Measurements from ENCODE around the gene CASKIN2.

Gene CASKIN2

DNA sequence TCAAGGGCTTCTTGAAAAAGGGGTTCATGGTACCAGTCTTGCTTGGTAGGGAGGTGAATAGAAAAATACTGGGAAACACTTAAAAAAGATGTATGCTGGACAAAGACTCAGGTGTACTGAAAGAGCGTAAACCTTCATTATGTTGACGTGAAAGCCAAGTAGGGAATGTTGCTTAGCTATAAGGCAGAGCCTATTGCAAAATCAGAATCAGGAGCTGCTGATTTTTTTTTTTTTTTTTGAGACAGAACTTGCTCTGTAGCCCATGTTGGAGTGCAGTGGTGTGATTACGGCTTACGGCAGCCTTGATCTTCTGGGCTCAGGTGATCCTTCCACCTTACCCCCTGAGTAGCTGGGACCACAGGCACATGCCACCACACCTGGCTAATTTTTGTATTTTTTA lies 55.0 kb downstream of the CASKIN2 start:
- TF ChIP-seq ZBTB7A (IDR thresholded peaks at IDR 0.05; ENCODE audit: low read depth) (no peak), TEAD4 (IDR thresholded peaks at IDR 0.05) (no peak), FOXM1 (IDR thresholded peaks at IDR 0.05; ENCODE audit: borderline replicate concordance, low read depth) (no peak), EGR1 (IDR thresholded peaks at IDR 0.05) (no peak), EP300 (IDR thresholded peaks at IDR 0.05; ENCODE audit: borderline replicate concordance) (no peak), NFIC (IDR thresholded peaks at IDR 0.05) (no peak), TAF1 (IDR thresholded peaks at IDR 0.05; ENCODE audit: low read depth) (no peak), CEBPB (IDR thresholded peaks at IDR 0.05) (no peak), YY1 (IDR thresholded peaks at IDR 0.05; ENCODE audit: low read depth) (no peak), CREB1 (IDR thresholded peaks at IDR 0.05; ENCODE audit: low read depth) (no peak), RAD21 (IDR thresholded peaks at IDR 0.05; ENCODE audit: low read depth) (no peak), TCF12 (IDR thresholded peaks at IDR 0.05; ENCODE audit: low read depth) (no peak)
- TF ChIP-seq, protein P1, sequence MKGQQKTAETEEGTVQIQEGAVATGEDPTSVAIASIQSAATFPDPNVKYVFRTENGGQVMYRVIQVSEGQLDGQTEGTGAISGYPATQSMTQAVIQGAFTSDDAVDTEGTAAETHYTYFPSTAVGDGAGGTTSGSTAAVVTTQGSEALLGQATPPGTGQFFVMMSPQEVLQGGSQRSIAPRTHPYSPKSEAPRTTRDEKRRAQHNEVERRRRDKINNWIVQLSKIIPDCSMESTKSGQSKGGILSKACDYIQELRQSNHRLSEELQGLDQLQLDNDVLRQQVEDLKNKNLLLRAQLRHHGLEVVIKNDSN (IDR thresholded peaks at IDR 0.05), result no peak
- TF ChIP-seq, protein P2, sequence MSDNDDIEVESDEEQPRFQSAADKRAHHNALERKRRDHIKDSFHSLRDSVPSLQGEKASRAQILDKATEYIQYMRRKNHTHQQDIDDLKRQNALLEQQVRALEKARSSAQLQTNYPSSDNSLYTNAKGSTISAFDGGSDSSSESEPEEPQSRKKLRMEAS (IDR thresholded peaks at IDR 0.05), result no peak
- TF ChIP-seq, protein P3, sequence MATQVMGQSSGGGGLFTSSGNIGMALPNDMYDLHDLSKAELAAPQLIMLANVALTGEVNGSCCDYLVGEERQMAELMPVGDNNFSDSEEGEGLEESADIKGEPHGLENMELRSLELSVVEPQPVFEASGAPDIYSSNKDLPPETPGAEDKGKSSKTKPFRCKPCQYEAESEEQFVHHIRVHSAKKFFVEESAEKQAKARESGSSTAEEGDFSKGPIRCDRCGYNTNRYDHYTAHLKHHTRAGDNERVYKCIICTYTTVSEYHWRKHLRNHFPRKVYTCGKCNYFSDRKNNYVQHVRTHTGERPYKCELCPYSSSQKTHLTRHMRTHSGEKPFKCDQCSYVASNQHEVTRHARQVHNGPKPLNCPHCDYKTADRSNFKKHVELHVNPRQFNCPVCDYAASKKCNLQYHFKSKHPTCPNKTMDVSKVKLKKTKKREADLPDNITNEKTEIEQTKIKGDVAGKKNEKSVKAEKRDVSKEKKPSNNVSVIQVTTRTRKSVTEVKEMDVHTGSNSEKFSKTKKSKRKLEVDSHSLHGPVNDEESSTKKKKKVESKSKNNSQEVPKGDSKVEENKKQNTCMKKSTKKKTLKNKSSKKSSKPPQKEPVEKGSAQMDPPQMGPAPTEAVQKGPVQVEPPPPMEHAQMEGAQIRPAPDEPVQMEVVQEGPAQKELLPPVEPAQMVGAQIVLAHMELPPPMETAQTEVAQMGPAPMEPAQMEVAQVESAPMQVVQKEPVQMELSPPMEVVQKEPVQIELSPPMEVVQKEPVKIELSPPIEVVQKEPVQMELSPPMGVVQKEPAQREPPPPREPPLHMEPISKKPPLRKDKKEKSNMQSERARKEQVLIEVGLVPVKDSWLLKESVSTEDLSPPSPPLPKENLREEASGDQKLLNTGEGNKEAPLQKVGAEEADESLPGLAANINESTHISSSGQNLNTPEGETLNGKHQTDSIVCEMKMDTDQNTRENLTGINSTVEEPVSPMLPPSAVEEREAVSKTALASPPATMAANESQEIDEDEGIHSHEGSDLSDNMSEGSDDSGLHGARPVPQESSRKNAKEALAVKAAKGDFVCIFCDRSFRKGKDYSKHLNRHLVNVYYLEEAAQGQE (IDR thresholded peaks at IDR 0.05; ENCODE audit: low read depth), result no peak

DNA sequence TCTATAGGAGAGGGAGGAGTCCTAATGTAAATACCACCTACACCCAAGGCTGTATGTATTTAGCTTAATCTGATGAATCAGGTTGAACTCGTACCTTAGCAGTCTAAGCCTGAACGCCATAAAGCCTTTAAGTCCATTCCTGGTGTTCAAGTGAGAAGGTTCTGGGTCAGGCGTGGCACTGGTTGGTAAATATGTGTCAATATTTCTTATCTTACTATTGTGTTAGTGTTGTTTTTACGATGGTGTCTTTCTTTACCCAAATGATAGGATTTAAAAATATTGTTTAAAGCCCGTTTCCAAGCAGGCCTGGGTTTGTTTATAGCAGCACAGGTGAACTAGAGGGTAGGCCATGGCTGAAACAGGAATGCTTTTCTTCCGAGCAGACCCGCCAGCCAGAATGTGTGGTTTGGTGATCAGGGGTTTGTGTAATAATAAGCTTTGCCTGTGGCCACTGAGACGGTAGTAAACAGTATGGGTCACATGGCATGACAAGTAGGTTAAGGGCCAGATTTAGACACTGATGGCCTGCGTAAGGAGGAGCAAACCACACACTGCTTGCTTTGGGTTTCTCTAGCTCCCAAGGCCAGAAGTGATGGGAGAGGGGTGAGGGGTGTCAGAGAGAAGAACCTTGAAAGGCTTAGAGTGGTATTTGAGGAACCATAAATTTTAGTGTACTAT lies 55.6 kb downstream of the CASKIN2 start:
- no peak for TF ChIP-seq TAF1 (IDR thresholded peaks at IDR 0.05; ENCODE audit: low read depth)
- TF ChIP-seq, protein P1 (IDR thresholded peaks at IDR 0.05), result peak; percentile 28; the same call in 1 of the 2 replicates

DNA sequence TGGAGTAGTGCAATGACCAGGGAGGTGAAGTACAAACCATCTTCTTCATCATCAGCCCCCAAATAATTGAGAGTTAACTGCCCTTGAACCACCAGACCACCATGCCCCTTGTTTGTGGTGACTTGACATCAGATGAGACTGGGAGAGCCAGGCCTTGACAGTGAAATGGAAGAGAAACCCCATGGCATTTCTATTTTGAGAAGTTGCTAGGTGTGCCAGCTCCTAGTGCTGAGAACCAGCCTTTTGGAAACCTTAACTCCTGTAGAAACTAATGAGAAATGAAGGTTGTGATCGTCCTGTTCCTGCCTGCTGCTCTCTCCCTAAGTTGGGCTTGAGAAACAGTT lies 56.1 kb downstream of the CASKIN2 start:
- TF ChIP-seq YY1 (IDR thresholded peaks at IDR 0.05; ENCODE audit: low read depth) (no peak), TCF12 (IDR thresholded peaks at IDR 0.05; ENCODE audit: low read depth) (no peak), TAF1 (IDR thresholded peaks at IDR 0.05; ENCODE audit: low read depth) (no peak), ZBTB7A (IDR thresholded peaks at IDR 0.05; ENCODE audit: low read depth) (no peak), FOXM1 (IDR thresholded peaks at IDR 0.05; ENCODE audit: borderline replicate concordance, low read depth) (no peak), RAD21 (IDR thresholded peaks at IDR 0.05; ENCODE audit: low read depth) (no peak), NFIC (IDR thresholded peaks at IDR 0.05) (no peak)
- TF ChIP-seq, protein P2 (IDR thresholded peaks at IDR 0.05), result no peak
- TF ChIP-seq, protein P1 (IDR thresholded peaks at IDR 0.05), result no peak

DNA sequence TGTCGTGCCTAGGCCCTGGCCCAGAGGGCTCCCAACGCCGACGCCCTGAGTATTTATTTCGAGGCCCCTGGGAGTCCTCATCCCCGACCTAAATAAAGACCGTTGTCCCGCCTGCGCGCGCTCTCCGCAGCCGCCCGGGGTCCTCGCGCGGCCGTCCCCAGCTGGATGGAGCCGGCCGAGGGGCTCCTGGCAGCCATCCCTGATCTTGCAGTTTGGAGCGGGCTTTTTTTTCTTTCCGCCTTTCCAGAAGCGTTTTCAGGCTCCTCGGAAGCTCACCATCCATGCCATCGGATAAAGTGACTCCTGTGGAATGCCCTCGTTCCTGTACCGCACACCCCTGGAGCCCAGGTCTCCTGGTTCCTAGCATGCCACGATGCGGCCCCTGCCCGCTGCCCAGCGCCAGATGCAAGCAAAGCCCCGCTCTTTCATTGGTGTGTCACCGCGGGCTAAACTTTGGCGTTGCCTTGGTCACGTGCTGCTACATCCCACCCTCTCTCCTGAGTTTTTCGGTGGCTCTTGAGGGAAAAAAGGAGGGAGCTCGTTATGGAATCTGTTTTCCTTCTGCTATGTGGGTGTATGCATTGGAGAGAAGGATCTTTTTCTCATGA lies 58.2 kb downstream of the CASKIN2 start:
- TF ChIP-seq, protein P2 (IDR thresholded peaks at IDR 0.05), result peak; percentile 39
- TF ChIP-seq TCF12 (IDR thresholded peaks at IDR 0.05; ENCODE audit: low read depth), result no peak
- no peak for TF ChIP-seq RAD21 (IDR thresholded peaks at IDR 0.05; ENCODE audit: low read depth)
- TF ChIP-seq TEAD4 (IDR thresholded peaks at IDR 0.05), result peak; percentile 3; the same call in 1 of the 2 replicates
- TF ChIP-seq, protein P1 (IDR thresholded peaks at IDR 0.05), result peak; percentile 86
- TF ChIP-seq TAF1 (IDR thresholded peaks at IDR 0.05; ENCODE audit: low read depth), result no peak
- TF ChIP-seq, protein P3 (IDR thresholded peaks at IDR 0.05; ENCODE audit: low read depth), result no peak

DNA sequence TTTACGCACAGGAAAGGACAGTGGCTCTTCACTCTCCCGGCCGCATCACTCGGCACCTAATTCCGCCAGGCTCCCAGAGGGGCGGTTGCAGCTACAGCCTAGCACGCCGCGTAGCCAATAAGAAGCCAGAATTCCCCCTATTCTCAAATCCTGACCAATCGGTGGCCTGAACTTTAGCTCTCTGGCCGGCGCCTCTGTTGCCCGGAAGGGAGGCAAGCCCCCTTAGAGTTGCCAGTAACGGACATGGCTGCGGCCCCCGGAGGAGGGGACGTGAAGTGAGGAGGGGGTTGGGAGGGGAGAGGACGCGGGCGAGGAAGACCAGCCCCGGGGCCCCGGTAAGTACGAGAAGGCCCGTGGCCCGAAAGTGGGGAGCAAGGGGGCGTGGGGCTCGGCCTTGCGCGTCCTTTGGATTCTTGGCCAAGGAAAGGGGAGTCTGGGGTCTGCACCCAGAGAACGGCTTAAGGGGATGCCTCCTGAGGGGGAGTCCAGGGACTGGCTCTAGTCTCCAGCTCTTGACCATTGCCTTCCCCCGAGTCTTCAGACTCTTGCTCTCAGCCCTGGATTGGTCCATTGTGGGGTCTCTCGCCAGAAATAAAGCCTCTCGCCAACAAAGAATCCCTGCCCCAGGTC lies 58.8 kb downstream of the CASKIN2 start, which contains the start of gene TMEM94:
TMEM94 (plus strand) TSS at position 219 of the 630 bp plus-strand sequence. CDS start 15,271 bp downstream, outside the sequence.
- TF ChIP-seq CREB1 (IDR thresholded peaks at IDR 0.05; ENCODE audit: low read depth) (no peak), EGR1 (IDR thresholded peaks at IDR 0.05) (peak; percentile 57), YY1 (IDR thresholded peaks at IDR 0.05; ENCODE audit: low read depth) (peak; percentile 100), TAF1 (IDR thresholded peaks at IDR 0.05; ENCODE audit: low read depth) (peak; percentile 100), ZBTB7A (IDR thresholded peaks at IDR 0.05; ENCODE audit: low read depth) (peak; percentile 99), FOXM1 (IDR thresholded peaks at IDR 0.05; ENCODE audit: borderline replicate concordance, low read depth) (peak; percentile 76; the same call in 1 of the 2 replicates), NFIC (IDR thresholded peaks at IDR 0.05) (no peak; the same call in 1 of the 2 replicates), EP300 (IDR thresholded peaks at IDR 0.05; ENCODE audit: borderline replicate concordance) (peak; percentile 24; the same call in 1 of the 2 replicates), TEAD4 (IDR thresholded peaks at IDR 0.05) (no peak), TCF12 (IDR thresholded peaks at IDR 0.05; ENCODE audit: low read depth) (peak; percentile 82), CEBPB (IDR thresholded peaks at IDR 0.05) (no peak), RAD21 (IDR thresholded peaks at IDR 0.05; ENCODE audit: low read depth) (no peak)
- TF ChIP-seq, protein P2 (IDR thresholded peaks at IDR 0.05), result no peak; the same call in 1 of the 2 replicates
- TF ChIP-seq, protein P1 (IDR thresholded peaks at IDR 0.05), result no peak
- TF ChIP-seq, protein P3 (IDR thresholded peaks at IDR 0.05; ENCODE audit: low read depth), result no peak; the same call in 1 of the 2 replicates

Data from Ishikawa (cell line).